Measurements from ENCODE around the gene ADGRG3. TPM values are rescaled to one million over a fixed set of nuclear protein-coding genes. Genes with fewer than 3 reads are reported as not detected.

ADGRG3 gene
- total and polyA plus RNA-seq, 10 of the 15 experiments (the other 5 are each of a cell fraction or from before 2014, with no cell fraction given), result 0.10 to 0.11 (median 0.10) TPM; not detected in 7

DNA sequence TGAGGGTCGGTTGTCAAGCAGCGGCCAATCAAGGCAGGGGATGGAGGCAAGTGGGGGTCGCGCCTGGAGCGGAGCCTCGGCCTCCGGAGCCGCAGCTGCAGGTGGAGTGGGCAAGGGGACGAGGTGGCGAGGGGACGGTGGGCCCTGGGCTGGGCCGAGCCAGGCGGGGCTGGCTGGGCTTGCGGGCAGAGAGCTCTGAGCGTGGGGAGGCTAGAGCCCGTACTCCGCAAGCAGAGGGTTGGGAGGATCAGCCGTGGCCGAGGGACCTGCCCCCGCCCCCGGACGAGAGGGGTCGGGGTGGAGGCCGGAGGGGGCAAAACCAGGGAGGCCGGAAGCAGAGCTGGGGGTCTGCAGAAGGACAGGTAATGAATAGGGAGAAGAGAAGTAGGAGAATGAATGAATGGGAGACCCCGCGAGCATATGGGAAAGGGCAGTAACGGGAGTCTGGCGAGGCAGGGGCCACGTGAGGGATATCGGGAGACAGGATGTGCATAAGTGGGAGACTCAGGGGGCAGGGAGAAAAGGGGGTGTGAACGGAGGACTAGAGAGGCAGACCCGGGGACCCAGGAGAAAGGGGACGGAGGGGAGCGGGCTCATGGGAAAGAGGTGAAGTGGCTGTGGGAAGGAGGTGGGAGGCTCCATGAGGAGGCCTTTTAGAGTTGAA, 67.8 kb downstream of the ADGRG3 start, which contains the start of gene KATNB1 (continued):
- TF ChIP-seq MXI1 (IDR thresholded peaks at IDR 0.05; ENCODE audit: low read depth, low read length), result no peak
- peak; percentile 71; the same call in 1 of the 2 replicates for TF ChIP-seq HDGF (IDR thresholded peaks at IDR 0.05)
- no peak for TF ChIP-seq EP300 (IDR thresholded peaks at IDR 0.05; ENCODE audit: borderline replicate concordance in 1 of 2, control insufficient read depth in 1 of 2, low read depth in 2 of 2, low read length in 2 of 2)
- no peak for TF ChIP-seq STAT1 (conservative IDR thresholded peaks at IDR 0.05)
- TF ChIP-seq, protein P1, sequence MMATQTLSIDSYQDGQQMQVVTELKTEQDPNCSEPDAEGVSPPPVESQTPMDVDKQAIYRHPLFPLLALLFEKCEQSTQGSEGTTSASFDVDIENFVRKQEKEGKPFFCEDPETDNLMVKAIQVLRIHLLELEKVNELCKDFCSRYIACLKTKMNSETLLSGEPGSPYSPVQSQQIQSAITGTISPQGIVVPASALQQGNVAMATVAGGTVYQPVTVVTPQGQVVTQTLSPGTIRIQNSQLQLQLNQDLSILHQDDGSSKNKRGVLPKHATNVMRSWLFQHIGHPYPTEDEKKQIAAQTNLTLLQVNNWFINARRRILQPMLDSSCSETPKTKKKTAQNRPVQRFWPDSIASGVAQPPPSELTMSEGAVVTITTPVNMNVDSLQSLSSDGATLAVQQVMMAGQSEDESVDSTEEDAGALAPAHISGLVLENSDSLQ (IDR thresholded peaks at IDR 0.05), result no peak; the same call in 1 of the 2 replicates
- TF ChIP-seq SMARCA5 (IDR thresholded peaks at IDR 0.05), result no peak
- no peak for TF ChIP-seq BHLHE40 (IDR thresholded peaks at IDR 0.05; ENCODE audit: borderline replicate concordance in 1 of 2, low read depth in 2 of 2, low read length in 1 of 2)
- no peak for TF ChIP-seq NR2C1 (IDR thresholded peaks at IDR 0.05)
- no peak for TF ChIP-seq BACH1 (IDR thresholded peaks at IDR 0.05; ENCODE audit: borderline replicate concordance)
- TF ChIP-seq TCF3 (IDR thresholded peaks at IDR 0.05; ENCODE audit: borderline replicate concordance, insufficient read depth, low read depth, low read length), result 0 out of 2 replicates have a peak, but pooled peaks have one; percentile 9
- TF ChIP-seq SIX5 (IDR thresholded peaks at IDR 0.05; ENCODE audit: low read depth, low read length, severe bottlenecking), result no peak
- TF ChIP-seq FOS (IDR thresholded peaks at IDR 0.05; ENCODE audit: borderline replicate concordance, extremely low read depth, insufficient read length), result no peak
- TF ChIP-seq EED (IDR thresholded peaks at IDR 0.05; ENCODE audit: low read depth), result no peak
- TF ChIP-seq CREB1 (IDR thresholded peaks at IDR 0.05; ENCODE audit: low read depth), result no peak
- TF ChIP-seq SRF (IDR thresholded peaks at IDR 0.05; ENCODE audit: low read depth in 2 of 2, low read length in 2 of 2), result no peak
- TF ChIP-seq, protein P2, sequence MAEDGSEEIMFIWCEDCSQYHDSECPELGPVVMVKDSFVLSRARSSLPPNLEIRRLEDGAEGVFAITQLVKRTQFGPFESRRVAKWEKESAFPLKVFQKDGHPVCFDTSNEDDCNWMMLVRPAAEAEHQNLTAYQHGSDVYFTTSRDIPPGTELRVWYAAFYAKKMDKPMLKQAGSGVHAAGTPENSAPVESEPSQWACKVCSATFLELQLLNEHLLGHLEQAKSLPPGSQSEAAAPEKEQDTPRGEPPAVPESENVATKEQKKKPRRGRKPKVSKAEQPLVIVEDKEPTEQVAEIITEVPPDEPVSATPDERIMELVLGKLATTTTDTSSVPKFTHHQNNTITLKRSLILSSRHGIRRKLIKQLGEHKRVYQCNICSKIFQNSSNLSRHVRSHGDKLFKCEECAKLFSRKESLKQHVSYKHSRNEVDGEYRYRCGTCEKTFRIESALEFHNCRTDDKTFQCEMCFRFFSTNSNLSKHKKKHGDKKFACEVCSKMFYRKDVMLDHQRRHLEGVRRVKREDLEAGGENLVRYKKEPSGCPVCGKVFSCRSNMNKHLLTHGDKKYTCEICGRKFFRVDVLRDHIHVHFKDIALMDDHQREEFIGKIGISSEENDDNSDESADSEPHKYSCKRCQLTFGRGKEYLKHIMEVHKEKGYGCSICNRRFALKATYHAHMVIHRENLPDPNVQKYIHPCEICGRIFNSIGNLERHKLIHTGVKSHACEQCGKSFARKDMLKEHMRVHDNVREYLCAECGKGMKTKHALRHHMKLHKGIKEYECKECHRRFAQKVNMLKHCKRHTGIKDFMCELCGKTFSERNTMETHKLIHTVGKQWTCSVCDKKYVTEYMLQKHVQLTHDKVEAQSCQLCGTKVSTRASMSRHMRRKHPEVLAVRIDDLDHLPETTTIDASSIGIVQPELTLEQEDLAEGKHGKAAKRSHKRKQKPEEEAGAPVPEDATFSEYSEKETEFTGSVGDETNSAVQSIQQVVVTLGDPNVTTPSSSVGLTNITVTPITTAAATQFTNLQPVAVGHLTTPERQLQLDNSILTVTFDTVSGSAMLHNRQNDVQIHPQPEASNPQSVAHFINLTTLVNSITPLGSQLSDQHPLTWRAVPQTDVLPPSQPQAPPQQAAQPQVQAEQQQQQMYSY (CRISPR knock-in tag; IDR thresholded peaks at IDR 0.05), result no peak
- TF ChIP-seq, protein P3, sequence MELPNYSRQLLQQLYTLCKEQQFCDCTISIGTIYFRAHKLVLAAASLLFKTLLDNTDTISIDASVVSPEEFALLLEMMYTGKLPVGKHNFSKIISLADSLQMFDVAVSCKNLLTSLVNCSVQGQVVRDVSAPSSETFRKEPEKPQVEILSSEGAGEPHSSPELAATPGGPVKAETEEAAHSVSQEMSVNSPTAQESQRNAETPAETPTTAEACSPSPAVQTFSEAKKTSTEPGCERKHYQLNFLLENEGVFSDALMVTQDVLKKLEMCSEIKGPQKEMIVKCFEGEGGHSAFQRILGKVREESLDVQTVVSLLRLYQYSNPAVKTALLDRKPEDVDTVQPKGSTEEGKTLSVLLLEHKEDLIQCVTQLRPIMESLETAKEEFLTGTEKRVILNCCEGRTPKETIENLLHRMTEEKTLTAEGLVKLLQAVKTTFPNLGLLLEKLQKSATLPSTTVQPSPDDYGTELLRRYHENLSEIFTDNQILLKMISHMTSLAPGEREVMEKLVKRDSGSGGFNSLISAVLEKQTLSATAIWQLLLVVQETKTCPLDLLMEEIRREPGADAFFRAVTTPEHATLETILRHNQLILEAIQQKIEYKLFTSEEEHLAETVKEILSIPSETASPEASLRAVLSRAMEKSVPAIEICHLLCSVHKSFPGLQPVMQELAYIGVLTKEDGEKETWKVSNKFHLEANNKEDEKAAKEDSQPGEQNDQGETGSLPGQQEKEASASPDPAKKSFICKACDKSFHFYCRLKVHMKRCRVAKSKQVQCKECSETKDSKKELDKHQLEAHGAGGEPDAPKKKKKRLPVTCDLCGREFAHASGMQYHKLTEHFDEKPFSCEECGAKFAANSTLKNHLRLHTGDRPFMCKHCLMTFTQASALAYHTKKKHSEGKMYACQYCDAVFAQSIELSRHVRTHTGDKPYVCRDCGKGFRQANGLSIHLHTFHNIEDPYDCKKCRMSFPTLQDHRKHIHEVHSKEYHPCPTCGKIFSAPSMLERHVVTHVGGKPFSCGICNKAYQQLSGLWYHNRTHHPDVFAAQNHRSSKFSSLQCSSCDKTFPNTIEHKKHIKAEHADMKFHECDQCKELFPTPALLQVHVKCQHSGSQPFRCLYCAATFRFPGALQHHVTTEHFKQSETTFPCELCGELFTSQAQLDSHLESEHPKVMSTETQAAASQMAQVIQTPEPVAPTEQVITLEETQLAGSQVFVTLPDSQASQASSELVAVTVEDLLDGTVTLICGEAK (IDR thresholded peaks at IDR 0.05; ENCODE audit: borderline replicate concordance), result no peak
- TF ChIP-seq, protein P4, sequence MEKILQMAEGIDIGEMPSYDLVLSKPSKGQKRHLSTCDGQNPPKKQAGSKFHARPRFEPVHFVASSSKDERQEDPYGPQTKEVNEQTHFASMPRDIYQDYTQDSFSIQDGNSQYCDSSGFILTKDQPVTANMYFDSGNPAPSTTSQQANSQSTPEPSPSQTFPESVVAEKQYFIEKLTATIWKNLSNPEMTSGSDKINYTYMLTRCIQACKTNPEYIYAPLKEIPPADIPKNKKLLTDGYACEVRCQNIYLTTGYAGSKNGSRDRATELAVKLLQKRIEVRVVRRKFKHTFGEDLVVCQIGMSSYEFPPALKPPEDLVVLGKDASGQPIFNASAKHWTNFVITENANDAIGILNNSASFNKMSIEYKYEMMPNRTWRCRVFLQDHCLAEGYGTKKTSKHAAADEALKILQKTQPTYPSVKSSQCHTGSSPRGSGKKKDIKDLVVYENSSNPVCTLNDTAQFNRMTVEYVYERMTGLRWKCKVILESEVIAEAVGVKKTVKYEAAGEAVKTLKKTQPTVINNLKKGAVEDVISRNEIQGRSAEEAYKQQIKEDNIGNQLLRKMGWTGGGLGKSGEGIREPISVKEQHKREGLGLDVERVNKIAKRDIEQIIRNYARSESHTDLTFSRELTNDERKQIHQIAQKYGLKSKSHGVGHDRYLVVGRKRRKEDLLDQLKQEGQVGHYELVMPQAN (conservative IDR thresholded peaks at IDR 0.05), result peak; percentile 73; the same call in 1 of the 2 replicates
